Uterus (tissue), 4 donors: ENCODE results near the gene FLYWCH2. TPM values are rescaled to one million over a fixed set of nuclear protein-coding genes. Genes with fewer than 3 reads are reported as not detected.
"Not testable (repeated sequence)": the region's sequence is repeated elsewhere in the genome, so short reads cannot be mapped to it uniquely, and the experiment has no call there.

ENCODE experiments used
- DNase-seq, 2 donors: peaks; one replicate each; pipeline ENCODE4 v3.0.0-alpha.2; 2019 to 2020
- H3K27ac ChIP-seq, 2 donors: fragments of 200-600 bp; sonication (generic); 1 replicate in 1 of 2; 2 replicates in 1 of 2; pipeline ENCODE4 v1.5.1; 2016 to 2018
- H3K27me3 ChIP-seq, 2 donors: fragments of 200-600 bp; sonication (generic); one replicate each; pipeline ENCODE4 v1.5.1; 2018 to 2019; ENCODE audit warnings: control low read depth in 1 of 2
- H3K36me3 ChIP-seq, 2 donors: fragments of 200-600 bp; sonication (generic); one replicate each; pipeline ENCODE4 v1.5.1; 2019; ENCODE audit warnings: control low read depth in 1 of 2
- H3K4me1 ChIP-seq, 2 donors: fragments of 200-600 bp; sonication (generic); one replicate each; pipeline ENCODE4 v1.5.1; 2018 to 2019; ENCODE audit warnings: control low read depth in 1 of 2
- H3K4me3 ChIP-seq, 2 donors: fragments of 200-600 bp; sonication (generic); 1 replicate in 1 of 2; 2 replicates in 1 of 2; pipeline ENCODE4 v1.5.1; 2018 to 2019; ENCODE audit warnings: mild to moderate bottlenecking in 1 of 2
- H3K9me3 ChIP-seq, 2 donors: fragments of 200-600 bp; sonication (generic); one replicate each; pipeline ENCODE4 v1.5.1; 2019; ENCODE audit warnings: control low read depth in 1 of 2
- CTCF ChIP-seq, 4 experiments: fragments of 200-600 bp in 2 of 4; fragments of 450-650 bp in 2 of 4; sonication (generic) in 2 of 4; IDR thresholded peaks; one replicate each; pipeline ENCODE4 v1.5.1; 2016 to 2019; ENCODE audit warnings: antibody characterized with exemption in 4 of 4, mild to moderate bottlenecking in 2 of 4, moderate library complexity in 1 of 4
- POLR2A ChIP-seq, 2 donors: fragments of 450-650 bp; IDR thresholded peaks; one replicate each; pipeline ENCODE4 v1.6.1; 2016; ENCODE audit warnings: antibody characterized with exemption in 2 of 2, mild to moderate bottlenecking in 1 of 2, moderate library complexity in 1 of 2
- intact Hi-C: fragments of 100-400 bp; cut with DNase I; formaldehyde crosslinking; loops from one replicate; pipeline ENCODE4 v1.15.1; 2023; ENCODE audit warnings: low total_unique reads
- total RNA-seq, 4 donors: library from RNA; depleted of rRNA in 3 of 4; stranded (reverse); fragments of >200 nt in 3 of 4; gene quantifications; one replicate each; pipeline versions ENCODE4 v1.1.0 to v1.2.4, GENCODE V29; 2014 to 2023
- donor health status: DM: yes; HTN: yes; CAD: no.

The FLYWCH2 gene
- total RNA-seq, 4 donors from 2014 or later: 27.9 to 223 (median 40.9) TPM

- no peak overlapping the region for H3K4me3 ChIP-seq
- H3K36me3 ChIP-seq: no peaks in the 10 kb centered on the region
- no peak overlapping the region for H3K27ac ChIP-seq
- DNase-seq: no peak
- intact Hi-C loops: no loop called here
- H3K27me3 ChIP-seq: no peaks in the 10 kb centered on the region
- no peaks in the 10 kb centered on the region for H3K9me3 ChIP-seq
- no peak for TF ChIP-seq POLR2A (IDR thresholded peaks at IDR 0.05)
- H3K4me1 ChIP-seq: no peaks in the 10 kb centered on the region
Observed at GRCh38 chr16:2930236-2930635, 47.2 kb downstream of the FLYWCH2 start.

GRCh38 chr16:2931231-2931914 is 48.4 kb downstream of the FLYWCH2 start:
- H3K27me3 ChIP-seq, DNase-seq, H3K36me3 ChIP-seq, intact Hi-C loops, H3K9me3 ChIP-seq, H3K4me3 ChIP-seq, H3K4me1 ChIP-seq, H3K27ac ChIP-seq: not testable (repeated sequence)

- DNase-seq: no peak
Observed at GRCh38 chr16:2933136-2933535, 50.1 kb downstream of the FLYWCH2 start.

GRCh38 chr16:2933701-2934100 is 50.7 kb downstream of the FLYWCH2 start:
- no peak for DNase-seq
- no peaks in the 10 kb centered on the region for H3K4me1 ChIP-seq
- H3K27ac ChIP-seq: no peak overlapping the region
- no peaks in the 10 kb centered on the region for H3K36me3 ChIP-seq
- TF ChIP-seq CTCF (IDR thresholded peaks at IDR 0.05): no peak
- TF ChIP-seq POLR2A (IDR thresholded peaks at IDR 0.05): no peak
- no peaks in the 10 kb centered on the region for H3K27me3 ChIP-seq
- intact Hi-C loops: no loop called here
- H3K9me3 ChIP-seq: no peaks in the 10 kb centered on the region
- H3K4me3 ChIP-seq: no peak overlapping the region

More at GRCh38 chr16:2933136-2933535, 50.1 kb downstream of the FLYWCH2 start:
- no peaks in the 10 kb centered on the region for H3K36me3 ChIP-seq
- H3K4me3 ChIP-seq: no peak overlapping the region
- intact Hi-C loops: no loop called here
- H3K4me1 ChIP-seq: no peaks in the 10 kb centered on the region
- H3K9me3 ChIP-seq: no peaks in the 10 kb centered on the region
- TF ChIP-seq CTCF (IDR thresholded peaks at IDR 0.05): no peak
- no peak for TF ChIP-seq POLR2A (IDR thresholded peaks at IDR 0.05)
- no peaks in the 10 kb centered on the region for H3K27me3 ChIP-seq
- no peak overlapping the region for H3K27ac ChIP-seq

- no peak overlapping the region for H3K27ac ChIP-seq
- no peaks in the 10 kb centered on the region for H3K4me1 ChIP-seq
- H3K4me3 ChIP-seq: no peak overlapping the region
- intact Hi-C loops: no loop called here
- DNase-seq: no peak
- H3K27me3 ChIP-seq: no peaks in the 10 kb centered on the region
- no peaks in the 10 kb centered on the region for H3K36me3 ChIP-seq
- no peaks in the 10 kb centered on the region for H3K9me3 ChIP-seq
- TF ChIP-seq POLR2A (IDR thresholded peaks at IDR 0.05) (no peak), CTCF (IDR thresholded peaks at IDR 0.05) (no peak)
Observed at GRCh38 chr16:2934450-2934849, 51.4 kb downstream of the FLYWCH2 start.

- DNase-seq: no peak
- Histone ChIP-seq H3K9me3 (no peaks in the 10 kb centered on the region), H3K4me3 (no peak overlapping the region), H3K36me3 (no peaks in the 10 kb centered on the region), H3K27ac (no peak overlapping the region), H3K27me3 (no peaks in the 10 kb centered on the region), H3K4me1 (no peaks in the 10 kb centered on the region)
- intact Hi-C loops: no loop called here
- TF ChIP-seq POLR2A (IDR thresholded peaks at IDR 0.05) (no peak), CTCF (IDR thresholded peaks at IDR 0.05) (no peak)
Observed at GRCh38 chr16:2936436-2937011, 53.5 kb downstream of the FLYWCH2 start.
